Measurements from ENCODE around the gene SERPINA9.

The SERPINA9 gene

DNA sequence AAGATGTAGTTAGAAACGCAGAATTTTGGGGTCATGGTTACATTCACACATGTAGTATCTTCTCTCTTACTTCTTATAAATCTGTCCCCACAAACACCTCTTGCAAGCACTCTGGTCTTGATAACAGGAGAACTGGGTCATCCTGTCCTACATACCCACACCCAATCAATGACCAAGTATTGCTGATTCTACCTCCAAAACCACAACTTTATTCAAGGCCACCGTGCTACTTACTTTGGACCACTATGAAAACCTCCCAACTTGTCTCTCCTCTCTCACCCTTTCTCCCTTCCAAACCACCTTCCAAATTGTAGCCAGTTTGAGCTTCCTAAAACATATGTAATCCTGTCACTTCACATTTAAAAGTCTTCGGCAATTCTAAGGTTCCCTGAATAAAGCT, 28.8 kb downstream of the SERPINA9 start:
- Histone ChIP-seq H3F3A (ENCODE audit: insufficient read depth) (no peaks in the 10 kb centered on the region), H3K4me3 (ENCODE audit: insufficient read depth, low read length, poor library complexity, severe bottlenecking) (no peak overlapping the region), H3K4me2 (ENCODE audit: low read depth, low read length, poor library complexity, severe bottlenecking) (no peak overlapping the region), H3K27me3 (ENCODE audit: low read length) (no peaks in the 10 kb centered on the region), H2AFZ (ENCODE audit: low read depth, low read length, severe bottlenecking) (no peak overlapping the region), H3K9ac (ENCODE audit: low read length) (no peak overlapping the region), H3K9me3 (ENCODE audit: insufficient read depth, low read length) (no peaks in the 10 kb centered on the region), H3K36me3 (ENCODE audit: low read length) (no peaks in the 10 kb centered on the region), H3K27ac (ENCODE audit: low read depth, low read length) (no peak overlapping the region), H3K9me2 (replicated peaks; ENCODE audit: insufficient read depth, low read length) (no peaks in the 10 kb centered on the region), H3K79me2 (ENCODE audit: insufficient read depth, low read length) (no peaks in the 10 kb centered on the region), H4K20me1 (ENCODE audit: low read depth, low read length) (no peaks in the 10 kb centered on the region)
- no peak for TF ChIP-seq EZH2phosphoT487 (conservative IDR thresholded peaks at IDR 0.05; ENCODE audit: low read length)
- TF ChIP-seq, protein P1, sequence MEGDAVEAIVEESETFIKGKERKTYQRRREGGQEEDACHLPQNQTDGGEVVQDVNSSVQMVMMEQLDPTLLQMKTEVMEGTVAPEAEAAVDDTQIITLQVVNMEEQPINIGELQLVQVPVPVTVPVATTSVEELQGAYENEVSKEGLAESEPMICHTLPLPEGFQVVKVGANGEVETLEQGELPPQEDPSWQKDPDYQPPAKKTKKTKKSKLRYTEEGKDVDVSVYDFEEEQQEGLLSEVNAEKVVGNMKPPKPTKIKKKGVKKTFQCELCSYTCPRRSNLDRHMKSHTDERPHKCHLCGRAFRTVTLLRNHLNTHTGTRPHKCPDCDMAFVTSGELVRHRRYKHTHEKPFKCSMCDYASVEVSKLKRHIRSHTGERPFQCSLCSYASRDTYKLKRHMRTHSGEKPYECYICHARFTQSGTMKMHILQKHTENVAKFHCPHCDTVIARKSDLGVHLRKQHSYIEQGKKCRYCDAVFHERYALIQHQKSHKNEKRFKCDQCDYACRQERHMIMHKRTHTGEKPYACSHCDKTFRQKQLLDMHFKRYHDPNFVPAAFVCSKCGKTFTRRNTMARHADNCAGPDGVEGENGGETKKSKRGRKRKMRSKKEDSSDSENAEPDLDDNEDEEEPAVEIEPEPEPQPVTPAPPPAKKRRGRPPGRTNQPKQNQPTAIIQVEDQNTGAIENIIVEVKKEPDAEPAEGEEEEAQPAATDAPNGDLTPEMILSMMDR (IDR thresholded peaks at IDR 0.05; ENCODE audit: insufficient read depth, low read length, poor library complexity, severe bottlenecking) = no peak

DNA sequence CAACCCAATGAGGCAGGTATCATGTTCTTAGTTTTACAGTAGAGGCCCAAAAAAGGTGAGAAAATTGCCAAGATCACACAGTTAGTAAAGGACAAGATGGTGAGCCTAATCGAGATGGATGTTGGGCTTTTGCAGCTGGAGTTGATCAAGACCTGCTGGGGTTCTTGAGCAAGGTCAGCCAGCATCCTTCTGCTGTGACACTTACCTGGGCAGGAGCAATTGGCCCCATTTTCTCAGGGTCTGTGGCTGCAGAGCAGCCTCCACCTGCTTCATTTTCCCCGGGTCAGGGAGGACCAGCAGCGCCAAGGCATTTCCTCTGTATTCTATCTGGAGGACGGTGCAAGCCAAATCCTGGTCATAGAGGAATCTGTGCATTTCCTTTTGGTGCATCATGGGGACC, 29.9 kb downstream of the SERPINA9 start:
- Histone ChIP-seq H3K79me2 (ENCODE audit: insufficient read depth, low read length) (no peaks in the 10 kb centered on the region), H3K4me2 (ENCODE audit: low read depth, low read length, poor library complexity, severe bottlenecking) (no peak overlapping the region), H3F3A (ENCODE audit: insufficient read depth) (no peaks in the 10 kb centered on the region), H4K20me1 (ENCODE audit: low read depth, low read length) (no peaks in the 10 kb centered on the region), H3K27me3 (ENCODE audit: low read length) (no peaks in the 10 kb centered on the region), H3K27ac (ENCODE audit: low read depth, low read length) (no peak overlapping the region), H3K4me3 (ENCODE audit: insufficient read depth, low read length, poor library complexity, severe bottlenecking) (no peak overlapping the region), H3K9me2 (replicated peaks; ENCODE audit: insufficient read depth, low read length) (no peaks in the 10 kb centered on the region), H3K9ac (ENCODE audit: low read length) (no peak overlapping the region), H3K9me3 (ENCODE audit: insufficient read depth, low read length) (no peaks in the 10 kb centered on the region), H3K36me3 (ENCODE audit: low read length) (no peaks in the 10 kb centered on the region), H2AFZ (ENCODE audit: low read depth, low read length, severe bottlenecking) (no peak overlapping the region)
- TF ChIP-seq EZH2phosphoT487 (conservative IDR thresholded peaks at IDR 0.05; ENCODE audit: low read length) = no peak
- TF ChIP-seq, protein P1 (IDR thresholded peaks at IDR 0.05; ENCODE audit: insufficient read depth, low read length, poor library complexity, severe bottlenecking) = no peak

DNA sequence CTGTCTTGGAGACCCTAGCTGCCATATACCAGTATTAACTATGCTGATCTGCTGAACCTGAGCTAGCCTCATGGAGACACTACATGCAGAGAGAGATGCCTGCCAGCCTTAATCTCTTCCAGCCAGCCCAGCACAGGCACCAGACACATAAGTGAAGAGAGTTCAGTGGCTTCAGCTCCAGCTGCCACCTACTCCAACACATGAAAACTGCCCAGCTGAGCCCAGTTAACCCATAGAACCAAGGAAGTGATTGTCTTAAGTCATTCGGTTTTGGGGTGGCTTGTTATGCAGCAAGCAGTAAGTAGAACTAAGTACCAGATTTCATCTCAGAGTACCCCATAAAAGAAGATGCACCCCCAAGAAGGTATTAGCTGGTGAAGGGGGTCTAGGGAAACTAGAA, 31.0 kb downstream of the SERPINA9 start:
- no peak overlapping the region for H2AFZ ChIP-seq (ENCODE audit: low read depth, low read length, severe bottlenecking)
- H3K27me3 ChIP-seq (ENCODE audit: low read length) = no peaks in the 10 kb centered on the region
- H3K9me2 ChIP-seq (replicated peaks; ENCODE audit: insufficient read depth, low read length) = no peaks in the 10 kb centered on the region
- H4K20me1 ChIP-seq (ENCODE audit: low read depth, low read length) = no peaks in the 10 kb centered on the region
- no peaks in the 10 kb centered on the region for H3K36me3 ChIP-seq (ENCODE audit: low read length)
- H3K4me2 ChIP-seq (ENCODE audit: low read depth, low read length, poor library complexity, severe bottlenecking) = no peak overlapping the region
- H3K79me2 ChIP-seq (ENCODE audit: insufficient read depth, low read length) = no peaks in the 10 kb centered on the region
- H3K9me3 ChIP-seq (ENCODE audit: insufficient read depth, low read length) = no peaks in the 10 kb centered on the region
- H3F3A ChIP-seq (ENCODE audit: insufficient read depth) = no peaks in the 10 kb centered on the region
- H3K4me3 ChIP-seq (ENCODE audit: insufficient read depth, low read length, poor library complexity, severe bottlenecking) = no peak overlapping the region
- H3K27ac ChIP-seq (ENCODE audit: low read depth, low read length) = no peak overlapping the region
- TF ChIP-seq EZH2phosphoT487 (conservative IDR thresholded peaks at IDR 0.05; ENCODE audit: low read length) = no peak
- TF ChIP-seq, protein P1 (IDR thresholded peaks at IDR 0.05; ENCODE audit: insufficient read depth, low read length, poor library complexity, severe bottlenecking) = no peak
- no peak overlapping the region for H3K9ac ChIP-seq (ENCODE audit: low read length)

Measured in SU-DHL-6 (cell line).